Adrenal gland (tissue), 5 donors: ENCODE results near the gene IL1RN.

Experiments used
- CTCF ChIP-seq, 6 experiments: fragments of 450-650 bp in 4 of 6; fragments of 200-600 bp in 2 of 6; sonication (generic) in 1 of 6; IDR thresholded peaks; 1 replicate in 5 of 6; 2 replicates in 1 of 6; pipeline versions ENCODE4 v1.5.1 to v1.8.0; 2016 to 2021; ENCODE audit warnings: antibody characterized with exemption in 6 of 6, mild to moderate bottlenecking in 2 of 6, moderate library complexity in 1 of 6
- POLR2A ChIP-seq, 2 donors: fragments of 450-650 bp; IDR thresholded peaks; one replicate each; pipeline ENCODE4 v1.6.1; 2017; ENCODE audit warnings: antibody characterized with exemption in 2 of 2, mild to moderate bottlenecking in 2 of 2, moderate library complexity in 1 of 2
- donor health status: DM: no; HTN: no; CAD: no.

- TF ChIP-seq POLR2A (IDR thresholded peaks at IDR 0.05) (no peak), CTCF (IDR thresholded peaks at IDR 0.05) (no peak)
Observed at GRCh38 chr2:113118263-113118657, 9.1 kb upstream of the IL1RN start.
